Measurements from ENCODE around the gene CNPY1. TPM values are rescaled to one million over a fixed set of nuclear protein-coding genes. Genes with fewer than 3 reads are reported as not detected.

The CNPY1 gene
- total RNA-seq, 4 donors from 2014 or later: not detected

GRCh38 chr7:155551785-155552611 is 5.6 kb upstream of the CNPY1 start:
- WGBS: 84% methylated on average over 15 of the region's 15 CpGs
- no peak for DNase-seq (ENCODE audit: low spot score in 2 of 2)
- Histone ChIP-seq H3K9me3 (no peaks in the 10 kb centered on the region), H3K27ac (no peak overlapping the region), H3K4me1 (no peaks in the 10 kb centered on the region), H3K27me3 (peaks cover 10% of the 10 kb centered on the region), H3K4me3 (no peak overlapping the region), H3K36me3 (no peaks in the 10 kb centered on the region)
- no peak for TF ChIP-seq CTCF (IDR thresholded peaks at IDR 0.05)
- no peak for TF ChIP-seq POLR2A (IDR thresholded peaks at IDR 0.05)
- no peak for TF ChIP-seq POLR2AphosphoS5 (IDR thresholded peaks at IDR 0.05)
- no peak for TF ChIP-seq EP300 (IDR thresholded peaks at IDR 0.05)

GRCh38 chr7:155550916-155551315 is 4.6 kb upstream of the CNPY1 start:
- TF ChIP-seq EP300 (IDR thresholded peaks at IDR 0.05): no peak
- TF ChIP-seq CTCF (IDR thresholded peaks at IDR 0.05): no peak
- TF ChIP-seq POLR2AphosphoS5 (IDR thresholded peaks at IDR 0.05): no peak
- no peak for TF ChIP-seq POLR2A (IDR thresholded peaks at IDR 0.05)
- no peak overlapping the region for H3K27ac ChIP-seq
- no peaks in the 10 kb centered on the region for H3K9me3 ChIP-seq
- H3K4me3 ChIP-seq: no peak overlapping the region
- no peaks in the 10 kb centered on the region for H3K36me3 ChIP-seq
- peaks cover 16% of the 10 kb centered on the region for H3K27me3 ChIP-seq
- 100% methylated on average over 4 of the region's 12 CpGs for WGBS
- H3K4me1 ChIP-seq: no peaks in the 10 kb centered on the region
- no peak for DNase-seq (ENCODE audit: low spot score in 2 of 2)

GRCh38 chr7:155549226-155549625 is 2.9 kb upstream of the CNPY1 start:
- WGBS: 67% methylated on average over 4 of the region's 10 CpGs
- Histone ChIP-seq H3K4me1 (no peaks in the 10 kb centered on the region), H3K27ac (no peak overlapping the region), H3K4me3 (no peak overlapping the region), H3K36me3 (no peaks in the 10 kb centered on the region), H3K9me3 (no peaks in the 10 kb centered on the region), H3K27me3 (peaks cover 19% of the 10 kb centered on the region)
- no peak for DNase-seq (ENCODE audit: low spot score in 2 of 2)
- TF ChIP-seq CTCF (IDR thresholded peaks at IDR 0.05) (no peak), POLR2AphosphoS5 (IDR thresholded peaks at IDR 0.05) (no peak), POLR2A (IDR thresholded peaks at IDR 0.05) (no peak), EP300 (IDR thresholded peaks at IDR 0.05) (no peak)

- WGBS: 81% methylated on average over 11 of the region's 12 CpGs
- TF ChIP-seq POLR2AphosphoS5 (IDR thresholded peaks at IDR 0.05) (no peak), POLR2A (IDR thresholded peaks at IDR 0.05) (no peak), EP300 (IDR thresholded peaks at IDR 0.05) (no peak), CTCF (IDR thresholded peaks at IDR 0.05) (no peak)
- no peaks in the 10 kb centered on the region for H3K36me3 ChIP-seq
- H3K9me3 ChIP-seq: no peaks in the 10 kb centered on the region
- H3K27ac ChIP-seq: no peak overlapping the region
- H3K4me3 ChIP-seq: no peak overlapping the region
- H3K27me3 ChIP-seq: peaks cover 30% of the 10 kb centered on the region
- no peak for DNase-seq (ENCODE audit: low spot score in 2 of 2)
- H3K4me1 ChIP-seq: no peaks in the 10 kb centered on the region
Measured at GRCh38 chr7:155547161-155547791, 917 bp upstream of the CNPY1 start.

- Histone ChIP-seq H3K9me3 (no peaks in the 10 kb centered on the region), H3K27me3 (peaks cover 47% of the 10 kb centered on the region), H3K4me3 (no peak overlapping the region), H3K27ac (no peak overlapping the region), H3K4me1 (no peaks in the 10 kb centered on the region), H3K36me3 (no peaks in the 10 kb centered on the region)
- WGBS: 77% methylated on average over 9 of the region's 9 CpGs
- DNase-seq (ENCODE audit: low spot score in 2 of 2): no peak
- TF ChIP-seq EP300 (IDR thresholded peaks at IDR 0.05): no peak
- TF ChIP-seq POLR2AphosphoS5 (IDR thresholded peaks at IDR 0.05): no peak
- no peak for TF ChIP-seq CTCF (IDR thresholded peaks at IDR 0.05)
- no peak for TF ChIP-seq POLR2A (IDR thresholded peaks at IDR 0.05)
Measured at GRCh38 chr7:155545348-155545747, 1.0 kb downstream of the CNPY1 start.

Data from suprapubic skin (tissue), 4 donors.